ENCODE data around the gene ACTR3C. TPM values are rescaled to one million over a fixed set of nuclear protein-coding genes. Genes with fewer than 3 reads are reported as not detected.

Gene ACTR3C
- polyA plus RNA-seq, 1 of the 3 experiments (the other 2 are of a cell fraction), result 0.35 TPM

- no peak for TF ChIP-seq CTCF (IDR thresholded peaks at IDR 0.05)
- TF ChIP-seq MEF2A (IDR thresholded peaks at IDR 0.05; ENCODE audit: borderline replicate concordance, low read depth), result no peak
- TF ChIP-seq TCF12 (IDR thresholded peaks at IDR 0.05), result 0 out of 2 replicates have a peak, but pooled peaks have one; percentile 1
- TF ChIP-seq GATA2 (CRISPR knock-in tag; IDR thresholded peaks at IDR 0.05), result no peak
- peak; percentile 95 for TF ChIP-seq USF1 (IDR thresholded peaks at IDR 0.05; ENCODE audit: borderline replicate concordance, low read depth)
- peak; percentile 34; the same call in 1 of the 2 replicates for TF ChIP-seq NRF1 (IDR thresholded peaks at IDR 0.05; ENCODE audit: low read depth, low read length)
- no peak for TF ChIP-seq FOXM1 (IDR thresholded peaks at IDR 0.05; ENCODE audit: low read depth)
- no peak for TF ChIP-seq JUND (IDR thresholded peaks at IDR 0.05)
- TF ChIP-seq EP300 (IDR thresholded peaks at IDR 0.05; ENCODE audit: borderline replicate concordance in 1 of 2, low read depth in 1 of 2, low read length in 1 of 2), result peak in 1 of 2 experiments; percentile 57; a peak in 3 of 4 replicates
- TF ChIP-seq POLR2AphosphoS5 (IDR thresholded peaks at IDR 0.05; ENCODE audit: low read depth, low read length), result peak; percentile 64
Measured at GRCh38 chr7:150368096-150368883, 44.9 kb upstream of the ACTR3C start, which contains the start of gene REPIN1 (continued).

- Histone ChIP-seq H3K27me3 (ENCODE audit: insufficient read depth) (no peaks in the 10 kb centered on the region), H3K4me2 (peak overlapping the region; percentile 96), H3K4me3 (ENCODE audit: low read depth in 2 of 2, low read length in 1 of 2) (peak overlapping the region; percentile 70 to 77), H3K4me1 (ENCODE audit: control insufficient read depth in 1 of 2, insufficient read depth in 2 of 2, low read depth in 1 of 2, low read length in 1 of 2) (peaks cover 23 to 26% of the 10 kb centered on the region in 2 experiments), H3K79me2 (ENCODE audit: insufficient read depth) (peaks cover 38% of the 10 kb centered on the region), H4K20me1 (ENCODE audit: insufficient read depth) (no peaks in the 10 kb centered on the region), H3K27ac (ENCODE audit: low read depth in 2 of 2, low read length in 1 of 2) (peak overlapping the region; percentile 72 to 96), H3K9me2 (no peaks in the 10 kb centered on the region), H2AFZ (ENCODE audit: low read depth) (peak overlapping the region; percentile 100), H3K9ac (peak overlapping the region; percentile 93), H3K36me3 (replicated peaks in 1 of 2; ENCODE audit: control insufficient read depth in 1 of 2, insufficient read depth in 2 of 2, low read length in 1 of 2) (peaks cover 0 to 25% of the 10 kb centered on the region in 2 experiments), H3K9me3 (no peaks in the 10 kb centered on the region), H3F3A (replicated peaks; ENCODE audit: insufficient read depth) (peaks cover 10% of the 10 kb centered on the region)
- DNase-seq, result no peak
- ChIA-PET CTCF (interaction anchor here (0.7 to 7.4 kb wide), 7 partner anchors 11 to 644 kb away, joined by 3 to 57 read pairs (median 3); partner anchors contain the start of gene ZNF775), POLR2A (interaction anchor here (1.3 to 3.1 kb wide), 8 partner anchors 11 to 45 kb away, joined by 3 to 43 read pairs (median 11); partner anchors contain the start of genes ACTR3C, LRRC61 and ZNF775)
- 66% methylated on average over 8 of the region's 8 CpGs for whole genome bisulfite sequencing (ENCODE audit: low lambda C conversion rate)
- no peak for TF ChIP-seq GATA2 (CRISPR knock-in tag; IDR thresholded peaks at IDR 0.05)
- TF ChIP-seq SMC3 (IDR thresholded peaks at IDR 0.05; ENCODE audit: low read depth, low read length), result no peak
- no peak for TF ChIP-seq RAD21 (IDR thresholded peaks at IDR 0.05; ENCODE audit: low read length)
- no peak for TF ChIP-seq MAX (IDR thresholded peaks at IDR 0.05; ENCODE audit: low read depth)
- no peak for TF ChIP-seq TEAD4 (IDR thresholded peaks at IDR 0.05; ENCODE audit: borderline replicate concordance, insufficient read depth)
- no peak for TF ChIP-seq CTCF (IDR thresholded peaks at IDR 0.05)
- TF ChIP-seq FOSL2 (IDR thresholded peaks at IDR 0.05; ENCODE audit: borderline replicate concordance, low read depth), result peak; percentile 23; the same call in 1 of the 2 replicates
- TF ChIP-seq ELF1 (IDR thresholded peaks at IDR 0.05), result 0 out of 2 replicates have a peak, but pooled peaks have one; percentile 16
- TF ChIP-seq RCOR1 (IDR thresholded peaks at IDR 0.05; ENCODE audit: low read length), result no peak
- no peak for TF ChIP-seq RXRA (IDR thresholded peaks at IDR 0.05; ENCODE audit: borderline replicate concordance, low read depth)
- TF ChIP-seq RFX5 (IDR thresholded peaks at IDR 0.05; ENCODE audit: low read length), result no peak
- TF ChIP-seq SIN3A (IDR thresholded peaks at IDR 0.05; ENCODE audit: borderline replicate concordance, low read depth, low read length), result no peak
- no peak for TF ChIP-seq MXI1 (IDR thresholded peaks at IDR 0.05; ENCODE audit: low read depth, low read length)
- peak; percentile 15; the same call in 1 of the 2 replicates for TF ChIP-seq TCF12 (IDR thresholded peaks at IDR 0.05)
- no peak for TF ChIP-seq PBX3 (IDR thresholded peaks at IDR 0.05)
Measured at GRCh38 chr7:150367677-150368095, 44.3 kb upstream of the ACTR3C start.
